ENCODE measurements around the gene RTN3.
"Not testable (repeated sequence)": the region's sequence is repeated elsewhere in the genome, so short reads cannot be mapped to it uniquely, and the experiment has no call there.

RTN3 gene

GRCh38 chr11:63682066-63683021, 1.0 kb downstream of the RTN3 start:
- DNase-seq (ENCODE audit: low read depth), result no peak

GRCh38 chr11:63683133-63683991, 2.1 kb downstream of the RTN3 start:
- no peak for DNase-seq (ENCODE audit: low read depth)

- DNase-seq (ENCODE audit: low read depth), result not testable (repeated sequence)
Observed at GRCh38 chr11:63685158-63685721, 3.9 kb downstream of the RTN3 start.

GRCh38 chr11:63686926-63687325, 5.6 kb downstream of the RTN3 start:
- no peak for DNase-seq (ENCODE audit: low read depth)

GRCh38 chr11:63687845-63688244, 6.5 kb downstream of the RTN3 start:
- no peak for DNase-seq (ENCODE audit: low read depth)

GRCh38 chr11:63694596-63694995, 13.3 kb downstream of the RTN3 start:
- no peak for DNase-seq (ENCODE audit: low read depth)

GRCh38 chr11:63698976-63699733, 17.9 kb downstream of the RTN3 start:
- DNase-seq (ENCODE audit: low read depth), result no peak

GRCh38 chr11:63699896-63700295, 18.6 kb downstream of the RTN3 start:
- DNase-seq (ENCODE audit: low read depth), result no peak

- DNase-seq (ENCODE audit: low read depth), result no peak
Observed at GRCh38 chr11:63705526-63705925, 24.2 kb downstream of the RTN3 start.

- no peak for DNase-seq (ENCODE audit: low read depth)
Observed at GRCh38 chr11:63708764-63709163, 27.5 kb downstream of the RTN3 start.

- no peak for DNase-seq (ENCODE audit: low read depth)
Observed at GRCh38 chr11:63709336-63709884, 28.1 kb downstream of the RTN3 start.

GRCh38 chr11:63710476-63711217, 29.3 kb downstream of the RTN3 start:
- no peak for DNase-seq (ENCODE audit: low read depth)

GRCh38 chr11:63711838-63712237, 30.5 kb downstream of the RTN3 start:
- DNase-seq (ENCODE audit: low read depth), result no peak

GRCh38 chr11:63713766-63714165, 32.5 kb downstream of the RTN3 start:
- DNase-seq (ENCODE audit: low read depth), result no peak

- DNase-seq (ENCODE audit: low read depth), result no peak
Observed at GRCh38 chr11:63716046-63716445, 34.7 kb downstream of the RTN3 start.

- DNase-seq (ENCODE audit: low read depth), result no peak
Observed at GRCh38 chr11:63719001-63719400, 37.7 kb downstream of the RTN3 start.

- DNase-seq (ENCODE audit: low read depth), result no peak
Observed at GRCh38 chr11:63719987-63720386, 38.7 kb downstream of the RTN3 start.

GRCh38 chr11:63720611-63721010, 39.3 kb downstream of the RTN3 start:
- DNase-seq (ENCODE audit: low read depth), result no peak

GRCh38 chr11:63729326-63729725, 48.0 kb downstream of the RTN3 start:
- no peak for DNase-seq (ENCODE audit: low read depth)

- no peak for DNase-seq (ENCODE audit: low read depth)
Observed at GRCh38 chr11:63736864-63737263, 55.6 kb downstream of the RTN3 start.

- DNase-seq (ENCODE audit: low read depth), result no peak
Observed at GRCh38 chr11:63737718-63738117, 56.4 kb downstream of the RTN3 start.
